ENCODE data around the gene FHIT.

DNA sequence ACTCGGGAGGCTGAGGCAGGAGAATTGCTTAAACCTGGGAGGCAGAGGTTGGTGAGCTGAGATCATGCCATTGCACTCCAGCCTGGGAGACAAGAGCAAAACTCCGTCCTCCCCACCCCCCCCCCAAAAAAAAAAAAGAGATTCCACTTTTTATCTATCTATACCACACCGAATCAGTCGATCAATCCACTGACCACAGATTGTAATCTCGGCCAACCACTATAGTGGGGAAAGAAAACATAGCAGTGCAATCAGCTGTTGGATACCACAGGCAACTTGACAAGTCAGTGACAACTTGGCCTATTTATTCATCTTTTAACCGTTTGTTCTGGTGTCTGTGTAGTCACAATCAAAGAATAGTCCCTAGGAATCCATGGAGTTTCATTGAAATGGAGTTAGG lies 299.2 kb downstream of the FHIT start:
- TF ChIP-seq, protein P1, sequence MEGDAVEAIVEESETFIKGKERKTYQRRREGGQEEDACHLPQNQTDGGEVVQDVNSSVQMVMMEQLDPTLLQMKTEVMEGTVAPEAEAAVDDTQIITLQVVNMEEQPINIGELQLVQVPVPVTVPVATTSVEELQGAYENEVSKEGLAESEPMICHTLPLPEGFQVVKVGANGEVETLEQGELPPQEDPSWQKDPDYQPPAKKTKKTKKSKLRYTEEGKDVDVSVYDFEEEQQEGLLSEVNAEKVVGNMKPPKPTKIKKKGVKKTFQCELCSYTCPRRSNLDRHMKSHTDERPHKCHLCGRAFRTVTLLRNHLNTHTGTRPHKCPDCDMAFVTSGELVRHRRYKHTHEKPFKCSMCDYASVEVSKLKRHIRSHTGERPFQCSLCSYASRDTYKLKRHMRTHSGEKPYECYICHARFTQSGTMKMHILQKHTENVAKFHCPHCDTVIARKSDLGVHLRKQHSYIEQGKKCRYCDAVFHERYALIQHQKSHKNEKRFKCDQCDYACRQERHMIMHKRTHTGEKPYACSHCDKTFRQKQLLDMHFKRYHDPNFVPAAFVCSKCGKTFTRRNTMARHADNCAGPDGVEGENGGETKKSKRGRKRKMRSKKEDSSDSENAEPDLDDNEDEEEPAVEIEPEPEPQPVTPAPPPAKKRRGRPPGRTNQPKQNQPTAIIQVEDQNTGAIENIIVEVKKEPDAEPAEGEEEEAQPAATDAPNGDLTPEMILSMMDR (IDR thresholded peaks at IDR 0.05; ENCODE audit: low read depth, low read length): no peak
- TF ChIP-seq EZH2phosphoT487 (IDR thresholded peaks at IDR 0.05; ENCODE audit: low read depth): no peak
